Stimulated activated CD4-positive, alpha-beta T cell treated with anti-CD3 and anti-CD28 coated beads, Interleukin-1b, Interleukin-23, amount 100 ng/mL, for 24 hours (primary cell): ENCODE measurements around the gene RAP1GAP.
A peak's percentile ranks its signal among the peaks of the same experiment; 100 is the strongest.

Source experiments
- DNase-seq, 4 experiments: peaks; one replicate each; pipeline ENCODE4 v3.0.0-alpha.2; 2020; ENCODE audit warnings: low read depth in 4 of 4, low spot score in 1 of 4

The RAP1GAP gene

GRCh38 chr1:21628798-21629393 lies 40.3 kb downstream of the RAP1GAP start:
- no peak for DNase-seq

DNA sequence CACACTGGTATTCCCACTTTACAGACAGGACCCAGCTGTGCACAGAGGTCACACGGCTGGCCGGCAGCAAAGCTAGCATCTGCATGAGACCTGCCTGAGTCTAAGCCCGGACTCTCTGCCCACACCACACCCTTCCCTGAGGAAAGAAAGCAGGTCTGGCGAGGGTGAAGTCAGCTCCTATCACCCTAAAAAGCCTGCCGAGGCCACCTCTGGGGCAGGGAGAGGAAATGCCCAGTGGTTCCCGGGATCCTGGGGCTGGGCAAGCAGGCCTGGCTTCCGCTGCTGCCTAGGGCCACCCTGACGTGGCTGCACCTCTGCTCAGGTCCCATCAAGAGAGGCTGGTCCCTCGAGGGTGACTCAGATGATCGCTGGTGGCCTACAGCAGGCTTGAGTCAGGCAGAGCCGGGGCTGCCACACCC lies 42.2 kb downstream of the RAP1GAP start:
- DNase-seq, result no peak

- no peak for DNase-seq
Observed at GRCh38 chr1:21625390-21626190, 43.6 kb downstream of the RAP1GAP start.

GRCh38 chr1:21624571-21625389 lies 44.4 kb downstream of the RAP1GAP start:
- DNase-seq, result no peak

- no peak for DNase-seq
Observed at GRCh38 chr1:21623410-21623961, 45.7 kb downstream of the RAP1GAP start.

DNA sequence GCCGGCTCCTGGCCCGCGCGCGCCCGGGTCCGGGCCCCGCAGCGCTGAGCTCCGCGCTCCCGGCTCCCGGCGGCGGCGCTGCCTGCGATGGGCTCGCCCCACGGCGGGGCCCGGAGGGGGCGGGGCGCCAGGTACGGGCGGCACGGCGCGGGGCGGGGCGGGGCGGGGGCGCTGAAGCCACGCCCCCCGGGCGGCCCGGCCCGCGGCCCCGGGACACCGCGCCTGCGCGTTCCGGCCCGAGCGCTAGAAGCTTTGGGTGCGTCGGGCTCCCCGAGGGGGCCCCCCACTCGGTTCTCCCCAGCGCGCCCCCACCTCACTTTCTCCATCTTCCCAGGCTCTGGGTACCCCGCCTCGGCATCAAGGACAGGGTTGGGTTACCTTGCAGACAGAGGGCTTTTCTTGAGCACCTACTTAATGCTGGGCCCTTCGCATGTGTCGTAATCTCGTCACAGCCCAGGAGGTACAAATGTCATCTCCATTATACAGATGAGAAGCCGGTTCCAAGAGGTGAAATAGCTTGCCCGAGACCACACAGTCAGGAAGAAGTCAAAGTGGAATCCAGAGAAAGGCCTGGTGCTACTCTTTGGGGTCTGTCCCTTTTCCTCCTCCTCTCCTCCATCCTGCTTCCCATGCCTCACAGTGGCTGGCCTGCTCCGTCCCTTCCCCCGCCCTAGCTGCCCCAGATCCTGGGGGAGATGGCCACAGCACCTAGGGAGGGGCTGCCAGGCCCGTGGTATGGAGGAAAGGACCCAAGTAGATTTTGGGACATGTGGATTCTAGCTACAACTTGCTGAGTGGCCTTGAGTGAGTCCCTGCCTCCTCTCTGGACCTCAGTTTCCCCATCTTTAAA lies 46.5 kb downstream of the RAP1GAP start:
- DNase-seq, result peak; percentile 19 to 50 (median 32)

GRCh38 chr1:21621761-21622436 lies 47.3 kb downstream of the RAP1GAP start:
- no peak for DNase-seq

GRCh38 chr1:21621051-21621450 lies 48.1 kb downstream of the RAP1GAP start:
- no peak for DNase-seq

DNA sequence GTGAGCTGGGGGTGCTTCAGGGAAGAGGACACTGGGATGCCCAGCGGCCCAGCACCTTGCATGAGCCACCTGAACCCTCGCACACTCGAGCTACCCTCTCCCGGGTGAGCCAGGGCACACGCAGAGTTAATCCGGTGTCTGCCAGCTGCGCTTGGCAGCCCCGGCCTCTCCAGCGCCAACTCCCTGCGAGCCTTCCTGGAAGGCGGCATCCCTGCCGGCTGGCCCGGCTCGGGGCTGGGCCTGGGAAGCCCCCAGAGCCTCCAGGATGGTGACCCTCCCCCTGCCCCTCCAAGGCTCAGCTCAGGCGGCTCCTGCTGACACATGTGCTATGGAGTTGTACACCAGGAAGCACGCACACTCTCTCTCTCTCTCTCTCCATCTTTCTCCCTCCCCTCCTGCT lies 48.7 kb downstream of the RAP1GAP start:
- no peak for DNase-seq

DNA sequence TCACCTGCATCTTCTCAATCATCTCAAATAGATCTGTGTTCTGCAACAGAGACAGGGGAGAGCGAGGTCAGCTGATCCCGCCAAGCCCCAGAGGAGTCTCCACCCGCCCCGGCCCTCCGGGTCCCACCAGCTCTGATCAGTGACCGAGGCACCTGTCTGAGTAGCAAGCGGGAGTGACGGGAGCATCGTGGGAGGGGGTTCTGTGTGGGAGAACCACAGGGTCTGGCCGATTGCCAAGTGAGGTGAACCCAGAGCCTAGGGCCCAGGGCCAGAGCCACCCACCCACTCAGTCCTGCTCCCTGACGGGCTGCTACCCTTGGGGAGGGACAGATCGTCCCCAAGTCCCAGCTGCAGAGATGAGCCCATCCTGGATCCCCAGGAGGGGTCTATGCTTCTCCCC lies 49.1 kb downstream of the RAP1GAP start:
- no peak for DNase-seq

- no peak for DNase-seq
Observed at GRCh38 chr1:21619375-21619947, 49.7 kb downstream of the RAP1GAP start.

DNA sequence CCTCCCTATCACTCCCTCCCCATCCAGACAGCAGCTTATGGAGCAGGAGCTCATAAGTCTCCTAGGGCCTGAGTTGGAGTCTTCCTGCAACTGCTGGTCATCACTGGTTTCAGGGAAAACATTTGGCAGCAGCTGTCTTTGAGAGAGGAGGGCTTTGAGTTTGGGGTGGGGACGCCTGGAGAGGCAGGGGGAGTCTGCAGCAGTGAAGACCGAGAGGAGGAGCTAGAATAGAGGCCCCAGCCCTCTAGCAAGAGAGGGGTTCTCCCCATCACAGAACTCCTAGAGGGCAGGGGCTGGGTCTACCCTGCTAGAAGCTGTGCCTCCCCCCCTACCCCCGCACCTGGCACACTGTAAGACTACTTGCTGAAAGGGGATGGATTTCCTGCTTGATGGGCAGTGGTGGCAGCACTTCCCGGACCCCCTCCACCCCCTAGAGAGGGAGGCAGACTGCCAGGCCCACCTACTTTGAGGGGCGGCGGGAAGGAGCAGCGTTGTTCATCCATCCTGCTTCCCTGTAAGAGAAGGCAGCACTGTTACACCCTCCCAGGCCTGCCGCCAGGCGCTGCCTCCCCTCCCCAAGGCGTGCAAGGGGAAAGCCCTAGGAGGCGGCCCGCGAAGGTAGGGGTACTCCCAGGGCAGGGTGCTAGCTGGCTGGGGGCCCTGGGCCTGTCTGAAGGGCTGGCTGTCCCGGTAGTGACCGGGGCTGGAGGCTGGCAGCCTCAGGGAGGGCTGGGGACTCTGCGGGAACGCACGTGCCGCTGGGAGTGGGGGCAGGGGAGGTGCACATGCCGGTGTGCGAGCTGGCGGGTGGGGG lies 50.4 kb downstream of the RAP1GAP start:
- DNase-seq, result no peak

DNA sequence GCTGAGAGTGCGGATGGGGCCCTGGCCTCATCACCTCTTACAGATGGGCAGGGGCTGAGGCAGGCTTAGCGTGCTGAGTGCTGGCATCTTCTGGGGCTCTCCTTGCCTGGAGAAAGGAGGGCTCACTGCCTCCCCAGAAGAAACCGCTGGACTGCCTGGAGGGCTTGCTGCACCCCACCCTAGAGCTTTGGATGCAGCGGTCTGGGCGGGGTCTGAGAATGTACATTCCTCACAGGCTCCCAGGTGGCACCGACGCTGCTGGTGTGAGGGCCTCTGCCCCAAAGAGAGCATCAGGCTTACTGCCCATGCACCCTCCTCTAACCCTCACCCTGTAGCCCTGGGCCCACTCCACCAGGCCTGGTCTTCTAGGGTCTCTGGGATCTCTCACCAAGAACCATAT lies 51.1 kb downstream of the RAP1GAP start:
- DNase-seq, result no peak

GRCh38 chr1:21617126-21617738 lies 51.9 kb downstream of the RAP1GAP start:
- DNase-seq, result no peak

DNA sequence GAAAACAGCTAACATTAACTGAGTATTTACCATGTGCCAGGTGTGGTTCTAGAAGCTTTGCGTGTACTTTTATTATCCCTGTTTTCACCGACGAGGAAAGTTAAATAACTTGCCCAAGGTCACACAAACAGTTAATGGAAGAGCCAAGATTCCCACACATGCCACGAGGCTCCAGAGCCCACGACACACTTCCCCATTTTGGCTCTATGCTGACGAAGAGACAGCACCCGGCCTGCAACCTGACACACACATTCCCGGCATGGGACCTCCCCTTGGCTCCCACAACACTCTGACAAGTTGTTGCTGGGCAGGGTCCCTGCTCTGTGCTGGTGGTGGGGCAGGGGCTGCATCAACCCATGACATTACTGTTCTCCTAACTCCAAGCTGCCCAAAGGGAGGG lies 52.8 kb downstream of the RAP1GAP start:
- no peak for DNase-seq

- no peak for DNase-seq
Observed at GRCh38 chr1:21614419-21615115, 54.6 kb downstream of the RAP1GAP start.

DNA sequence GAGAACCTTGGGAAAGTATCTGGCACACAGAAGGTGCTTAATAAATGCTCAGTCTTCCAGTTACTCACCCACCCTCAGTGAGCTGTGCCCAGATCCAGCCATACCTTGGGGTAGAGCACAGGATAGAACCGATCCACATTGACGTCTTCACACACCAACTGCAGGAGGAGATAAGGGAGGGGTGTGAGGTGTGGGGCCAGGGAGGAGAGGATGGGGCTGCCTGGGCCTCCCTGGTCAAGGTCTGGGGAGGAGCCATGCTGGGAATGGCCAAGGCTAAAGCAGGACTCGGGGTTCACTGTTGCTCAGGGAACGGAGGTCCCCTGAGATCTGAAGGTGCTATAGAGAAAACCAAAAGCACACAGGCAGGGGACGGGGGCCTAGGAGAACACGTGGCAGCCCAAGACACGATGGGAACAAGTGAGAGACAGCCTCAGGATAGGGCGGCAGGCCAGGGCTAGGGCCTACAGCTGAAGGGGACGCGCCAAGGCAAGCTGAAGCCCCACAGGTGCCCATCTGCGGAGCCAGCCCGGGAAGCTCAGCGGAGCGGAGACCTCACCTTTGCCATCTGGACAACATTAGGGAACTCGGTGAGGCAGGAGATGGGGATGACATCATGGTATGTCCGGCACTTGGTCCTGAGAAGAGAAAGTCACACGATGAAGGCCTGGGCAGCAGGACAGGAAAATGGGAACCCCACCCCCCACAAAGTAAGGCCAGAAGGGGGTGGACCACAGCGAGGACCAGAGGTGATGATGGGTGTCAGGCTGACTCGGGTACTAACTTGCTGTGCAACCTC lies 55.9 kb downstream of the RAP1GAP start:
- no peak for DNase-seq
